K562 (cell line): ENCODE data around the gene BLM.

Experiments
- MEF2D ChIP-seq: conservative IDR thresholded peaks from 2 replicates; pipeline ENCODE4 v1.6.1; 2016; ENCODE audit warnings: low read depth, missing genetic modification characterization, missing compliant biosample characterization
- PRPF4 ChIP-seq: fragments of 200-400 bp; formaldehyde crosslinking; IDR thresholded peaks from one replicate; pipeline ENCODE4 v1.6.1; 2017; ENCODE audit warnings: low read length, low read depth, mild to moderate bottlenecking; ENCODE audit not compliant: insufficient read depth, poor library complexity, severe bottlenecking
- TF ChIP-seq, protein P1 (sequence below), 3 experiments: IDR thresholded peaks in 2 of 3; conservative IDR thresholded peaks in 1 of 3; 2 replicates each; pipeline ENCODE4 v1.5.1; 2011 to 2012; ENCODE audit warnings: low read length in 3 of 3, mild to moderate bottlenecking in 3 of 3, control low read depth in 2 of 3, improper control_type of control experiment in 1 of 3, inconsistent platforms in 1 of 3, low read depth in 1 of 3, mixed read lengths in 1 of 3, moderate library complexity in 1 of 3; ENCODE audit not compliant: insufficient read depth in 2 of 3

DNA sequence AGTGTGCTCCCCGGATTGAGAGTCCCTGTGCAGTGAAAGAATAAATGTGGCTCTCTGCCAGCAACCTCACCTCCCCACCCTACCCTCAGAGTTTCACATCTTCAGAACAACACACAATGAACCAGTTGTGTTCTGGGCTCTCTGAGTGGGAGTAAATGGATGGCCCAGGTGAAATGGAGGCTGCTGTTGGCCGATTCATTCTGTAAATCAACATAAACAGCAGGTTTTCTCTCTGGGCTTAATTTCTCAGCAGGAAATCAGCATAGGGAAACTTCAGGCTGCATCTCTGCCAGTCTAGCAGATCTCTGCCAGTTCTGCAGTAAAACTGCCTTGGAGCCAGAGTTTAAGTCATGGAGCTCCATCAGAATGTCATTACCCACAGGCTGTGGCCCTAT, 96.6 kb downstream of the BLM start:
- TF ChIP-seq MEF2D (tag) = no peak
- TF ChIP-seq, protein P1, sequence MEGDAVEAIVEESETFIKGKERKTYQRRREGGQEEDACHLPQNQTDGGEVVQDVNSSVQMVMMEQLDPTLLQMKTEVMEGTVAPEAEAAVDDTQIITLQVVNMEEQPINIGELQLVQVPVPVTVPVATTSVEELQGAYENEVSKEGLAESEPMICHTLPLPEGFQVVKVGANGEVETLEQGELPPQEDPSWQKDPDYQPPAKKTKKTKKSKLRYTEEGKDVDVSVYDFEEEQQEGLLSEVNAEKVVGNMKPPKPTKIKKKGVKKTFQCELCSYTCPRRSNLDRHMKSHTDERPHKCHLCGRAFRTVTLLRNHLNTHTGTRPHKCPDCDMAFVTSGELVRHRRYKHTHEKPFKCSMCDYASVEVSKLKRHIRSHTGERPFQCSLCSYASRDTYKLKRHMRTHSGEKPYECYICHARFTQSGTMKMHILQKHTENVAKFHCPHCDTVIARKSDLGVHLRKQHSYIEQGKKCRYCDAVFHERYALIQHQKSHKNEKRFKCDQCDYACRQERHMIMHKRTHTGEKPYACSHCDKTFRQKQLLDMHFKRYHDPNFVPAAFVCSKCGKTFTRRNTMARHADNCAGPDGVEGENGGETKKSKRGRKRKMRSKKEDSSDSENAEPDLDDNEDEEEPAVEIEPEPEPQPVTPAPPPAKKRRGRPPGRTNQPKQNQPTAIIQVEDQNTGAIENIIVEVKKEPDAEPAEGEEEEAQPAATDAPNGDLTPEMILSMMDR (IDR thresholded peaks at IDR 0.05 in 2 of 3, conservative IDR thresholded peaks at IDR 0.05 in 1 of 3; ENCODE audit: insufficient read depth in 2 of 3, low read depth in 1 of 3, low read length in 3 of 3) = no peak
- TF ChIP-seq PRPF4 = no peak
